Heart right ventricle (tissue), 16 donors: ENCODE data around the gene NPTX2. TPM values are rescaled to one million over a fixed set of nuclear protein-coding genes. Genes with fewer than 3 reads are reported as not detected.

Experiments used
- ATAC-seq, 8 donors: fragments of 200-7000 bp; cut with Tn5 transposase; one replicate each; pipeline ENCODE4 v1.9.1; 2020; ENCODE audit warnings: mild to moderate bottlenecking in 8 of 8, moderate library complexity in 8 of 8, moderate number of reproducible peaks in 1 of 8
- DNase-seq, 2 donors: peaks; one replicate each; pipeline ENCODE4 v3.0.0-alpha.2; 2020
- H3K27ac ChIP-seq, 10 donors: fragments of 200-600 bp; sonication (generic) in 2 of 10; one replicate each; pipeline versions ENCODE4 v1.5.0 to v1.8.0; 2020 to 2022; ENCODE audit warnings: mild to moderate bottlenecking in 3 of 10
- H3K27me3 ChIP-seq, 7 donors: fragments of 200-600 bp; one replicate each; pipeline ENCODE4 v1.8.0; 2021 to 2022; ENCODE audit warnings: mild to moderate bottlenecking in 2 of 7
- H3K36me3 ChIP-seq, 9 donors: fragments of 200-600 bp; sonication (generic) in 1 of 9; one replicate each; pipeline versions ENCODE4 v1.5.0 to v1.8.0; 2020 to 2022; ENCODE audit warnings: mild to moderate bottlenecking in 2 of 9
- H3K4me1 ChIP-seq, 9 donors: fragments of 200-600 bp; sonication (generic) in 1 of 9; one replicate each; pipeline versions ENCODE4 v1.5.0 to v1.8.0; 2020 to 2022; ENCODE audit warnings: mild to moderate bottlenecking in 4 of 9
- H3K4me3 ChIP-seq, 10 donors: fragments of 200-600 bp; sonication (generic) in 2 of 10; one replicate each; pipeline versions ENCODE4 v1.5.0 to v1.8.0; 2020 to 2022; ENCODE audit warnings: mild to moderate bottlenecking in 7 of 10, moderate library complexity in 2 of 10
- H3K9me3 ChIP-seq, 11 donors: fragments of 200-600 bp in 10 of 11; sonication (generic) in 2 of 11; one replicate each; pipeline versions ENCODE4 v1.5.0 to v1.8.0; 2013 to 2022; ENCODE audit warnings: mild to moderate bottlenecking in 2 of 11, control low read depth in 1 of 11, moderate library complexity in 1 of 11
- WGBS, 2 donors: extraction: QIAGEN DNeasy Blood & Tissue Kit; methylation state at CpG; one replicate each; pipeline ENCODE4 v1.1.7; 2013; ENCODE audit warnings: inconsistent platforms in 1 of 2; 5-methylcytosine and 5-hydroxymethylcytosine counted together
- intact Hi-C, 10 donors: fragments of 100-400 bp; cut with DNase I; formaldehyde crosslinking; loops; one replicate each; pipeline versions ENCODE4 v1.11.1 to v1.14.2; 2022
- polyA plus RNA-seq, 2 donors: library from polyadenylated mRNA; stranded (reverse); fragments of 200-250 nt; gene quantifications; one replicate each; pipeline ENCODE4 v1.2.3, GENCODE V29; 2013
- total RNA-seq, 10 donors: library from RNA; stranded (reverse); fragmentation: NEBNext Ultra II Directional in 3 of 10; extraction: Animal tissue kit (Norgen Biotek cat#: 25700) in 3 of 10; gene quantifications; one replicate each; pipeline versions ENCODE4 v1.2.1 to v1.2.4, GENCODE V29; 2021 to 2023
- TF ChIP-seq, protein P1 (sequence below), 9 donors: fragments of 200-600 bp; sonication (generic) in 2 of 9; IDR thresholded peaks; one replicate each; pipeline versions ENCODE4 v1.5.0 to v1.8.0; 2021 to 2022; ENCODE audit warnings: antibody characterized with exemption in 9 of 9, mild to moderate bottlenecking in 5 of 9, moderate library complexity in 1 of 9
- donor health status: Arrhythmogenic right ventricular cardiomyopathy.
- donor health status: ischemic (EF 13 %, LVEDD 7.1; RV severe dilation, severe dysfunction).
- donor health status: healthy with polysubstance abuse.
- donor health status: DM: no; HTN: yes; CAD: no.
- donor health status: DM: no; HTN: no; CAD: no.
- donor health status: ischemic (EF 25% LVEDD 6.9; RV normal size, moderate dysfunction).
- donor health status: ischemic (EF 25% LVEDD 5.7; RV mildly dilated, moderate dysfunction).
- donor health status: healthy.
- donor health status: DM: yes; HTN: yes; CAD: no.
- donor health status: Ischemic cardiomyopathy.
- donor health status: ischemic (EF 35%, LVEDD 5.7; RV mildly dilated, moderate dysfunction).
- donor health status: nonischemic (EF 11% LVEDD 7.7; RV severe dilation, severe dysfunction).
- donor health status: DM: yes; HTN: yes; CAD: no.
- donor health status: PGD.
- donor health status: ischemic (EF 29% LVEDD 5.4; RV normal size, mild dysfunction).
- donor health status: nonischemic (EF 23%, LVEDD 6.1; RV moderate dilation, normal function).

Gene NPTX2
- total and polyA plus RNA-seq, 12 donors = 0.44 to 11.1 (median 1.7) TPM

DNA sequence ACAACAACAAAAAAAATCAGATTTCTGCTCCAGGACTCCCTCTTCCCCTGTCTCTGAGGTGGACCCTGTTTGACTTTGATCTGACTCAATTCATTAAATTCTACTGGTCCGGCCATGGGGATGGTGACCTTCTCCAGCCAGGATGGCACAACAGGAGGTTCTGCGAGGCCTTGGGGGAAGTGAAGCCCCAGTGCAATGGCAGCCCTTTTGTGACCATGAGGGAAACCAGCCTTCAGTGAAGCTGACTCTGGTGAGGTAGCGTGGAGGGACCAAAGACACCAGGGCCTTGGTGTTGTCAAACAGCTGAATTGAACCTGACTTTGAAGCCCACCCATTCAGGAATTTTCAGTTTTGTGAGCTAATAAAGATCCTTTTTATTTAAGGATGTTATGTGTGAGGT lies 44.5 kb downstream of the NPTX2 start:
- no peak for DNase-seq
- ATAC-seq = no peak
- Histone ChIP-seq H3K27ac (no peak overlapping the region), H3K4me3 (no peak overlapping the region), H3K4me1 (no peaks in the 10 kb centered on the region), H3K9me3 (peaks cover 0 to 14% (median 0%) of the 10 kb centered on the region in 11 donors), H3K36me3 (no peaks in the 10 kb centered on the region), H3K27me3 (peaks cover 0 to 14% (median 0%) of the 10 kb centered on the region in 7 donors)
- WGBS, 2 donors = 83 to 90% methylated on average over 3 of the region's 3 CpGs
- intact Hi-C loops = no loop called here
- TF ChIP-seq, protein P1, sequence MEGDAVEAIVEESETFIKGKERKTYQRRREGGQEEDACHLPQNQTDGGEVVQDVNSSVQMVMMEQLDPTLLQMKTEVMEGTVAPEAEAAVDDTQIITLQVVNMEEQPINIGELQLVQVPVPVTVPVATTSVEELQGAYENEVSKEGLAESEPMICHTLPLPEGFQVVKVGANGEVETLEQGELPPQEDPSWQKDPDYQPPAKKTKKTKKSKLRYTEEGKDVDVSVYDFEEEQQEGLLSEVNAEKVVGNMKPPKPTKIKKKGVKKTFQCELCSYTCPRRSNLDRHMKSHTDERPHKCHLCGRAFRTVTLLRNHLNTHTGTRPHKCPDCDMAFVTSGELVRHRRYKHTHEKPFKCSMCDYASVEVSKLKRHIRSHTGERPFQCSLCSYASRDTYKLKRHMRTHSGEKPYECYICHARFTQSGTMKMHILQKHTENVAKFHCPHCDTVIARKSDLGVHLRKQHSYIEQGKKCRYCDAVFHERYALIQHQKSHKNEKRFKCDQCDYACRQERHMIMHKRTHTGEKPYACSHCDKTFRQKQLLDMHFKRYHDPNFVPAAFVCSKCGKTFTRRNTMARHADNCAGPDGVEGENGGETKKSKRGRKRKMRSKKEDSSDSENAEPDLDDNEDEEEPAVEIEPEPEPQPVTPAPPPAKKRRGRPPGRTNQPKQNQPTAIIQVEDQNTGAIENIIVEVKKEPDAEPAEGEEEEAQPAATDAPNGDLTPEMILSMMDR (IDR thresholded peaks at IDR 0.05) = no peak

- ATAC-seq (no peak), DNase-seq (no peak)
- no peak overlapping the region for H3K4me3 ChIP-seq
- WGBS, 2 donors = 82 to 84% methylated on average over 4 of the region's 4 CpGs
- no peaks in the 10 kb centered on the region for H3K36me3 ChIP-seq
- no peaks in the 10 kb centered on the region for H3K4me1 ChIP-seq
- H3K9me3 ChIP-seq = peaks cover 0 to 14% (median 0%) of the 10 kb centered on the region in 11 donors
- TF ChIP-seq, protein P1 (IDR thresholded peaks at IDR 0.05) = no peak
- H3K27me3 ChIP-seq = peaks cover 0 to 17% (median 4%) of the 10 kb centered on the region in 7 donors
- intact Hi-C loops = no loop called here
- H3K27ac ChIP-seq = no peak overlapping the region
These were observed 45.2 kb downstream of the NPTX2 start for GRCh38 chr7:98662289-98662688.

- intact Hi-C loops = no loop called here
- no peak overlapping the region for H3K27ac ChIP-seq
- H3K4me3 ChIP-seq = no peak overlapping the region
- no peaks in the 10 kb centered on the region for H3K4me1 ChIP-seq
- 65 to 66% methylated on average over 6 of the region's 6 CpGs for WGBS, 2 donors
- ATAC-seq (no peak), DNase-seq (no peak)
- no peaks in the 10 kb centered on the region for H3K36me3 ChIP-seq
- H3K9me3 ChIP-seq = peaks cover 0 to 14% (median 0%) of the 10 kb centered on the region in 11 donors
- TF ChIP-seq, protein P1 (IDR thresholded peaks at IDR 0.05) = no peak
- peaks cover 0 to 27% (median 12%) of the 10 kb centered on the region in 7 donors for H3K27me3 ChIP-seq
These were observed 47.8 kb downstream of the NPTX2 start for GRCh38 chr7:98664882-98665281.

DNA sequence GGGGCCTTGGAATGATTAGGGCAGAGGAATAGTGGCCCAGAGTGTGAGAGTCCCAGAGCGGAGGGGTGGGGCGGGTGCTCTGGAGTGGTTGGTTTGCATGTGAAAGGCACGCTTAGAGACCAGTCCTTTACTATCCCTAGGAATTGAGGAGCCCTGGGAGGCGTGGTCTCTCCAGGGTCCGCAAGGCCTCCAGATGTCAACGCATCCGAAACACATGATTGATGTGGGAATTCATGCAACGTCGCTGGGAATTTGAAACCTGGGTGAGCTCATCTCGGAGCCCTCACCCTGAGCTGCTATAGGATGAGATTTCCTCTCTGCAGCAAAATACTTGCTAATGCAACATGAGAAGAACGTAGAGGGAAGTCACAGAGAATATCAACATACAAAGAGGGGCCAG lies 51.2 kb downstream of the NPTX2 start:
- DNase-seq (no peak), ATAC-seq (no peak)
- H3K27ac ChIP-seq = no peak overlapping the region
- peaks cover 0 to 40% (median 18%) of the 10 kb centered on the region in 7 donors for H3K27me3 ChIP-seq
- intact Hi-C loops = no loop called here
- no peaks in the 10 kb centered on the region for H3K4me1 ChIP-seq
- peaks cover 0 to 26% (median 0%) of the 10 kb centered on the region in 11 donors for H3K9me3 ChIP-seq
- 16 to 23% methylated on average over 11 of the region's 11 CpGs for WGBS, 2 donors
- TF ChIP-seq, protein P1 (IDR thresholded peaks at IDR 0.05) = no peak
- no peak overlapping the region for H3K4me3 ChIP-seq
- no peaks in the 10 kb centered on the region for H3K36me3 ChIP-seq
